ENCODE measurements around the gene CHD8. TPM values are rescaled to one million over a fixed set of nuclear protein-coding genes. Genes with fewer than 3 reads are reported as not detected.

Gene CHD8
- polyA plus RNA-seq, 2 donors = 22.4 to 27.2 TPM

- H3K4me1 ChIP-seq (ENCODE audit: control insufficient read depth in 2 of 2, insufficient read depth in 2 of 2, low read length in 1 of 2) = no peaks in the 10 kb centered on the region
- no peaks in the 10 kb centered on the region for H3K9me3 ChIP-seq (ENCODE audit: control insufficient read depth in 2 of 2, insufficient read depth in 1 of 2, low read depth in 1 of 2, low read length in 1 of 2)
- peaks cover 2 to 3% of the 10 kb centered on the region in 2 donors for H3K36me3 ChIP-seq (ENCODE audit: control insufficient read depth in 2 of 2, insufficient read depth in 2 of 2, low read length in 1 of 2)
- no peak overlapping the region for H3K4me3 ChIP-seq (ENCODE audit: low read depth in 1 of 2, low read length in 2 of 2)
- no peaks in the 10 kb centered on the region for H3K27me3 ChIP-seq (ENCODE audit: control insufficient read depth in 1 of 2, insufficient read depth in 2 of 2, low read length in 2 of 2)
- WGBS, 2 donors = 21 to 55% methylated on average over 3 of the region's 3 CpGs
- H3K27ac ChIP-seq (ENCODE audit: low read depth in 2 of 2, low read length in 1 of 2) = no peak overlapping the region
These were observed 105.4 kb downstream of the CHD8 start for GRCh38 chr14:21350539-21350938.

GRCh38 chr14:21347201-21347600, 108.7 kb downstream of the CHD8 start:
- WGBS, 2 donors = 68 to 72% methylated on average over 2 of the region's 2 CpGs
- H3K36me3 ChIP-seq (ENCODE audit: control insufficient read depth in 2 of 2, insufficient read depth in 2 of 2, low read length in 1 of 2) = no peaks in the 10 kb centered on the region
- no peaks in the 10 kb centered on the region for H3K9me3 ChIP-seq (ENCODE audit: control insufficient read depth in 2 of 2, insufficient read depth in 1 of 2, low read depth in 1 of 2, low read length in 1 of 2)
- H3K4me3 ChIP-seq (ENCODE audit: low read depth in 1 of 2, low read length in 2 of 2) = no peak overlapping the region
- H3K27me3 ChIP-seq (ENCODE audit: control insufficient read depth in 1 of 2, insufficient read depth in 2 of 2, low read length in 2 of 2) = no peaks in the 10 kb centered on the region
- H3K4me1 ChIP-seq (ENCODE audit: control insufficient read depth in 2 of 2, insufficient read depth in 2 of 2, low read length in 1 of 2) = no peaks in the 10 kb centered on the region
- H3K27ac ChIP-seq (ENCODE audit: low read depth in 2 of 2, low read length in 1 of 2) = no peak overlapping the region

- 59 to 64% methylated on average over 2 of the region's 2 CpGs for WGBS, 2 donors
- no peaks in the 10 kb centered on the region for H3K4me1 ChIP-seq (ENCODE audit: control insufficient read depth in 2 of 2, insufficient read depth in 2 of 2, low read length in 1 of 2)
- H3K4me3 ChIP-seq (ENCODE audit: low read depth in 1 of 2, low read length in 2 of 2) = no peak overlapping the region
- H3K27ac ChIP-seq (ENCODE audit: low read depth in 2 of 2, low read length in 1 of 2) = no peak overlapping the region
- no peaks in the 10 kb centered on the region for H3K36me3 ChIP-seq (ENCODE audit: control insufficient read depth in 2 of 2, insufficient read depth in 2 of 2, low read length in 1 of 2)
- no peaks in the 10 kb centered on the region for H3K9me3 ChIP-seq (ENCODE audit: control insufficient read depth in 2 of 2, insufficient read depth in 1 of 2, low read depth in 1 of 2, low read length in 1 of 2)
- H3K27me3 ChIP-seq (ENCODE audit: control insufficient read depth in 1 of 2, insufficient read depth in 2 of 2, low read length in 2 of 2) = no peaks in the 10 kb centered on the region
These were observed 109.3 kb downstream of the CHD8 start for GRCh38 chr14:21346532-21347135.

GRCh38 chr14:21343035-21343794, 112.7 kb downstream of the CHD8 start:
- Histone ChIP-seq H3K9me3 (ENCODE audit: control insufficient read depth in 2 of 2, insufficient read depth in 1 of 2, low read depth in 1 of 2, low read length in 1 of 2) (no peaks in the 10 kb centered on the region), H3K4me3 (ENCODE audit: low read depth in 1 of 2, low read length in 2 of 2) (no peak overlapping the region), H3K27me3 (ENCODE audit: control insufficient read depth in 1 of 2, insufficient read depth in 2 of 2, low read length in 2 of 2) (no peaks in the 10 kb centered on the region), H3K36me3 (ENCODE audit: control insufficient read depth in 2 of 2, insufficient read depth in 2 of 2, low read length in 1 of 2) (no peaks in the 10 kb centered on the region), H3K4me1 (ENCODE audit: control insufficient read depth in 2 of 2, insufficient read depth in 2 of 2, low read length in 1 of 2) (no peaks in the 10 kb centered on the region), H3K27ac (ENCODE audit: low read depth in 2 of 2, low read length in 1 of 2) (no peak overlapping the region)
- WGBS, 2 donors = 77 to 87% methylated on average over 13 of the region's 13 CpGs

Other genes with a start within 250 kb of the CHD8 start
- gene HNRNPC, start 186.7 kb downstream of the CHD8 start, polyA plus RNA-seq = 100 to 1,000 TPM; 431 to 699 TPM
- under 1 TPM; 0.11 to 0.14 TPM for gene RPGRIP1, start 176.0 kb downstream of the CHD8 start, polyA plus RNA-seq
- 10 to 100 TPM; 29.2 to 39.4 TPM for gene SUPT16H, start 72.1 kb downstream of the CHD8 start, polyA plus RNA-seq
- gene RAB2B, start 20.8 kb upstream of the CHD8 start, polyA plus RNA-seq = 1 to 10 TPM; 6.8 to 7.0 TPM
- 10 to 100 TPM; 16.6 to 36.0 TPM for gene TOX4, start 21.1 kb upstream of the CHD8 start, polyA plus RNA-seq
- gene METTL3, start 55.2 kb upstream of the CHD8 start, polyA plus RNA-seq = 10 to 100 TPM; 26.0 to 34.6 TPM
- 1 to 10 TPM in 1 of 2 donors, under 1 TPM in 1; 0.98 to 1.8 TPM for gene SALL2, start 70.2 kb upstream of the CHD8 start, polyA plus RNA-seq
- gene OR10G3, start 124.0 kb upstream of the CHD8 start, polyA plus RNA-seq = not detected
- gene OR10G2, start 178.8 kb upstream of the CHD8 start, polyA plus RNA-seq = not detected
- gene OR4E2, start 197.7 kb upstream of the CHD8 start, polyA plus RNA-seq = not detected
- gene OR4E1, start 217.7 kb upstream of the CHD8 start, polyA plus RNA-seq = not detected